ENCODE results near the gene CTRL. TPM values are rescaled to one million over a fixed set of nuclear protein-coding genes. Genes with fewer than 3 reads are reported as not detected.
"Not testable (repeated sequence)": the region's sequence is repeated elsewhere in the genome, so short reads cannot be mapped to it uniquely, and the experiment has no call there.

The CTRL gene
- total and polyA plus RNA-seq, 9 donors: 0.35 to 4.4 (median 2.5) TPM

DNA sequence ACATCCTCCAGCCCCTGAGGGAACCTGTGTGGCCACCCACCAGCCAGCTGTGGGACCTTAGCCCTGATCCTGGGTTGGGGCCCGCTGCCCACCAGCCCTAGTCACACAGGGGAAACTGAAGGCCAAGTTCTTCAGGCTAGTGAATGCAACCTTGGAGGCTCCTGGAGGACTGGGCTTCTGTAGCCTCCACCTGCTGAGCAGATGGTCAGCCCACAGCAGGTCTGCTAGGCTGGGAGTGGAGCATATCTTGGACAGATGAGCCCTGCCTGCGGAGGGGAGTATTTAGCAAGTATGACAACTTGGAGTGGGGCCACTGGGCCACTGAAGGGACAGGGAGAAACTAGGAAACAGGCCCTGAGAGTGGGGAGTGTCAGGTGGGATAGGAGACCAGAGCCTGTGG is 44.5 kb upstream of the CTRL start:
- DNase-seq: no peak
- H3K27me3 ChIP-seq: no peaks in the 10 kb centered on the region
- WGBS, 3 donors: 88 to 97% (median 88%) methylated on average over 2 of the region's 2 CpGs
- no peak overlapping the region for H3K4me3 ChIP-seq
- H3K9me3 ChIP-seq: no peaks in the 10 kb centered on the region
- no peaks in the 10 kb centered on the region for H3K4me1 ChIP-seq (ENCODE audit: insufficient read depth)
- intact Hi-C loops (cut with DNase I): no loop called here
- TF ChIP-seq POLR2A (IDR thresholded peaks at IDR 0.05): no peak
- no peaks in the 10 kb centered on the region for H3K36me3 ChIP-seq
- no peak overlapping the region for H3K27ac ChIP-seq

DNA sequence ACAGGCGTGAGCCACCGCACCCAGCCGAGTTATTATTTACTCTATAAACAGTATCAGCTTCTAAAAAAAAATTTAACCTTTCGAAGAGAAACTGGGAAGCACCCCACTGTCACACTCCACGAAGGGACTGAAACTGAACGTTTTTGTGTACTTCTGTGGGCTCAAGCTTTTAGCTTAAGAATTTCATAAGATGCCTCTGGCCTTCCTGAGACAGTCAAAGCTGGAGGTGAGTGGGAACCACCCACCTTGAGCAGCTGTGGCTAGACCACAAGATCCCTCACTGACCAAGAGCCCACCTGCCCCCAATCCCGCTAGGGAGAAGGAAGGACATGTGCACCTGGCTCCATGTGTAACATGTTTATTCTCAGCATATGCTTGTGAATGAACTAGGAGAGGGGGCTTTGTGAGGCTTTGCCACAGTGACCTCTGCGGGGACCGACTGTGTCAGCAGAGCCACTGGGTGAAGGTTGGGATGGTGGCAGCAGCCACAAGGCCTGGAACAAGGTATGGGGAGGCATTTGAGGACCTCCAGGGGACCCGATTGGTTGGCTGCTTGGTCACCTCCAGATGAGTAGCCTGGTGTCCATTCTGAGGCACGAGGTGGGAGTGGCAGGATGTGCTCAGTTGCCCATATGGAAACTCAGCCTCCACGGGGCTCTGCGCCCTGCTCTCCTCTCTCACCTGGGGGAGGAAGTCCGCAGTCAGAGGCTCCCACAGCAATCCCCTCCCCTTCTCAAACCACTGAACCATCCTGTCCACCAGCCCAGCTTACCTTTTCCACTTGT is 43.9 kb upstream of the CTRL start:
- no peak for DNase-seq
- TF ChIP-seq EP300 (IDR thresholded peaks at IDR 0.05): no peak
- no peak for TF ChIP-seq POLR2A (IDR thresholded peaks at IDR 0.05)
- TF ChIP-seq, protein P1, sequence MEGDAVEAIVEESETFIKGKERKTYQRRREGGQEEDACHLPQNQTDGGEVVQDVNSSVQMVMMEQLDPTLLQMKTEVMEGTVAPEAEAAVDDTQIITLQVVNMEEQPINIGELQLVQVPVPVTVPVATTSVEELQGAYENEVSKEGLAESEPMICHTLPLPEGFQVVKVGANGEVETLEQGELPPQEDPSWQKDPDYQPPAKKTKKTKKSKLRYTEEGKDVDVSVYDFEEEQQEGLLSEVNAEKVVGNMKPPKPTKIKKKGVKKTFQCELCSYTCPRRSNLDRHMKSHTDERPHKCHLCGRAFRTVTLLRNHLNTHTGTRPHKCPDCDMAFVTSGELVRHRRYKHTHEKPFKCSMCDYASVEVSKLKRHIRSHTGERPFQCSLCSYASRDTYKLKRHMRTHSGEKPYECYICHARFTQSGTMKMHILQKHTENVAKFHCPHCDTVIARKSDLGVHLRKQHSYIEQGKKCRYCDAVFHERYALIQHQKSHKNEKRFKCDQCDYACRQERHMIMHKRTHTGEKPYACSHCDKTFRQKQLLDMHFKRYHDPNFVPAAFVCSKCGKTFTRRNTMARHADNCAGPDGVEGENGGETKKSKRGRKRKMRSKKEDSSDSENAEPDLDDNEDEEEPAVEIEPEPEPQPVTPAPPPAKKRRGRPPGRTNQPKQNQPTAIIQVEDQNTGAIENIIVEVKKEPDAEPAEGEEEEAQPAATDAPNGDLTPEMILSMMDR (IDR thresholded peaks at IDR 0.05): no peak
- H3K9me3 ChIP-seq: no peaks in the 10 kb centered on the region
- WGBS, 3 donors: 61 to 76% (median 64%) methylated on average over 14 of the region's 14 CpGs
- no peaks in the 10 kb centered on the region for H3K36me3 ChIP-seq
- no peaks in the 10 kb centered on the region for H3K27me3 ChIP-seq
- no peak overlapping the region for H3K4me3 ChIP-seq
- H3K27ac ChIP-seq: no peak overlapping the region
- no peaks in the 10 kb centered on the region for H3K4me1 ChIP-seq (ENCODE audit: insufficient read depth)
- intact Hi-C loops (cut with DNase I): no loop called here

DNA sequence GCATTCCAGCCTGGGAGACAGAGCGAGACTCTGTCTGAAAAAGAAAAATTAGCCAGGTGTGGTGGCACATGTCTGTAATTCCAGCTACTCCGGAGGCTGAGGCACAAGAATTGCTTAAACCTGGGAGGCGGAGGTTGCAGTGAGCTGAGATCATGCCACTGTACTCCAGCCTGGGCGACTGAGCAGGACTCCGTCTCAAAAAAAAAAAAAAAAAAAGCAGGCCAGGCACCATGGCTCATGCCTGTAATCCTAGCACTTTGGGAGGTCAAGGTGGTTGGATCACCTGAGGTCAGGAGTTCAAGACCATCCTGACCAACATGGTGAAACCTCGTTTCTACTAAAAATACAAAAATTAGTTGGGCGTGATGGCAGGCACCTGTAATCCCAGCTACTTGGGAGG is 40.6 kb upstream of the CTRL start:
- H3K27ac ChIP-seq; H3K27me3 ChIP-seq; DNase-seq; intact Hi-C loops (cut with DNase I); H3K4me1 ChIP-seq (ENCODE audit: insufficient read depth); H3K4me3 ChIP-seq; H3K36me3 ChIP-seq; H3K9me3 ChIP-seq: not testable (repeated sequence)
- WGBS, 3 donors: 82 to 85% (median 85%) methylated on average over 7 of the region's 7 CpGs

DNA sequence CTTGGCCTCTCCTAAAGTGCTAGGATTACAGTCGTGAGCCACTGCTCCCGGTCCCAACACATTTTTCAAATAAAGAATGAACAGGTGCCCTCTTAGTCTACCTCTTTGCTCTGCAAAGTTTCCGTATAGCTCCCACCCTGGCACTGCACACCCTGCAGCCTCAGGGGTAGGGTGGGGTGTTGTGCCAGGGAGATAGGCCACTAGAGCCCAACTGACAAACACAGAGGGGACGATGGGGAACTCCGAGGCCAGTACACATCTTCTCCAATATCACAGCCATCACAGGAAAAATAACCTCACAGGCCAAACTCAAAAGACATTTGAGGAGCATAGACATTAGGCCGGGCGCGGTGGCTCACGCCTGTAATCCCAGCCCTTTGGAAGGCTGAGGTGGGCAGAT is 39.4 kb upstream of the CTRL start:
- TF ChIP-seq POLR2A (IDR thresholded peaks at IDR 0.05): no peak

DNA sequence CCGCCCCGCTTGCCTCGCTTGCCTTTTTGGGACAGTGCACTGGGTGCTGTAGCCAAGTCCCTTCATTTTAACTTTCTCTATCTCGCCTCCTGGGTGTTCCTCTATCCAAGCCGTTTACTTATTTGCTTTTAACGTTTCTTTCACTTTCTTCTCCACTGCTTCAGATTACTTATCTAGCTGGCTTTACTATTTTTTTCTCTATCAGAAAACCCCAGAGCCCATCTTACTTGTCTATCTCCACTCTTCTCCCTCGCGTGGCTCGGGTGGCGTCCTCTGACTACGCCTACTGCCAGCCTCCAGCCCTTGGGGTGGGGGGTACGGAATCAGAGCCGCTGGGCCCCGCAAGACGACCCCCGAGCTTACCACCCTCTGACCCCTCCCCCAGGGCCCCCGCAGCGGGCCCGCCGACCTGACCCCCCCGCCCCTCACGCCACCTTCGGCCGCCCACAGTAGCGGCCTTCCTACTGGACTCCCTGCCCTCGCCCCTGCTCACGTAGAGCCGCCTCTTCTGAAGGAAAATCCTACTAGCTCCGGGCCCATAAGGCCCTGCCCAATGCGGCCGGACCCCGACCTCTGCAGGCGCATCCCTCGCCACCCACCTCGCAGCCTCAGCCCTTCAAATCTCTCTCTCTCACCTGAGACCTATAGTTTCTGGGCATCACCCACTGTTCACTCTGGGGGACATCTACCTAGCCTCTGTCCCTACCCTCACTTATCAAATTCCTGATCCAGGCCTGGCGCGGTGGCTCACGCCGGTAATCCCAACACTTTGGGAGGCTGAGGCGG is 37.8 kb upstream of the CTRL start:
- intact Hi-C loops (cut with DNase I): no loop called here
- Histone ChIP-seq H3K27me3 (no peaks in the 10 kb centered on the region), H3K4me3 (peak overlapping the region; percentile 68), H3K4me1 (ENCODE audit: insufficient read depth) (peaks cover 11% of the 10 kb centered on the region), H3K9me3 (no peaks in the 10 kb centered on the region), H3K27ac (peak overlapping the region; percentile 16 to 86), H3K36me3 (no peaks in the 10 kb centered on the region)
- peak in 2 of 5 donors; percentile 54 to 58 for DNase-seq
- WGBS, 3 donors: 29 to 35% (median 32%) methylated on average over 40 of the region's 40 CpGs
- TF ChIP-seq EP300 (IDR thresholded peaks at IDR 0.05) (no peak), POLR2A (IDR thresholded peaks at IDR 0.05) (no peak)
- TF ChIP-seq, protein P1 (IDR thresholded peaks at IDR 0.05): no peak

More for the DNA sequence above, 39.4 kb upstream of the CTRL start:
- no peak overlapping the region for H3K4me3 ChIP-seq
- no peaks in the 10 kb centered on the region for H3K9me3 ChIP-seq
- no peak overlapping the region for H3K27ac ChIP-seq
- H3K27me3 ChIP-seq: no peaks in the 10 kb centered on the region
- H3K4me1 ChIP-seq (ENCODE audit: insufficient read depth): peaks cover 11% of the 10 kb centered on the region
- intact Hi-C loops (cut with DNase I): no loop called here
- no peaks in the 10 kb centered on the region for H3K36me3 ChIP-seq
- DNase-seq: no peak
- WGBS, 3 donors: 93 to 96% (median 95%) methylated on average over 9 of the region's 9 CpGs

All from ovary (tissue), 9 donors.